PC-9 (cell line): ENCODE measurements around the gene GPX4.

Source experiments
- CTCF ChIP-seq: fragments of 200-600 bp; sonication (generic); conservative IDR thresholded peaks from 2 replicates; pipeline ENCODE4 v1.6.1; 2017; ENCODE audit warnings: mixed run types, antibody characterized with exemption, mild to moderate bottlenecking, moderate library complexity
- EZH2 ChIP-seq: fragments of 200-600 bp; sonication (generic); IDR thresholded peaks from 2 replicates; pipeline ENCODE4 v1.8.0; 2017; ENCODE audit warnings: antibody characterized with exemption, low read depth

GRCh38 chr19:1094655-1094977 is 9.2 kb upstream of the GPX4 start:
- TF ChIP-seq CTCF (no peak), EZH2 (no peak)
